Neural cell (in vitro differentiated cells): ENCODE results near the gene LSM3.

Experiments
- EP300 ChIP-seq: fragments of 450-650 bp; conservative IDR thresholded peaks from 2 replicates; pipeline ENCODE4 v1.6.1; 2014; ENCODE audit warnings: antibody characterized with exemption, mild to moderate bottlenecking, moderate library complexity; ENCODE audit not compliant: poor library complexity, severe bottlenecking
- EZH2 ChIP-seq: fragments of 200-600, 300-800 bp; shearing (Covaris generic), sonication (generic); IDR thresholded peaks from 2 replicates; pipeline ENCODE4 v1.6.1; 2014; ENCODE audit warnings: antibody characterized with exemption, low read length, borderline replicate concordance, mild to moderate bottlenecking; ENCODE audit not compliant: insufficient read depth, poor library complexity, severe bottlenecking
- MXI1 ChIP-seq: fragments of 450-650 bp; conservative IDR thresholded peaks from 2 replicates; pipeline ENCODE4 v1.6.1; 2014; ENCODE audit warnings: antibody characterized with exemption, mild to moderate bottlenecking; ENCODE audit not compliant: poor library complexity, severe bottlenecking
- POLR2AphosphoS5 ChIP-seq: IDR thresholded peaks from 2 replicates; pipeline ENCODE4 v1.6.1; 2012
- TF ChIP-seq, protein P1 (sequence below): fragments of 450-650 bp; IDR thresholded peaks from 2 replicates; pipeline ENCODE4 v1.5.1; 2014; ENCODE audit warnings: antibody characterized with exemption, mild to moderate bottlenecking, moderate library complexity; ENCODE audit not compliant: poor library complexity, severe bottlenecking
- TF ChIP-seq, protein P2 (sequence below): IDR thresholded peaks from 2 replicates; pipeline ENCODE4 v1.6.1; 2012; ENCODE audit warnings: borderline replicate concordance

DNA sequence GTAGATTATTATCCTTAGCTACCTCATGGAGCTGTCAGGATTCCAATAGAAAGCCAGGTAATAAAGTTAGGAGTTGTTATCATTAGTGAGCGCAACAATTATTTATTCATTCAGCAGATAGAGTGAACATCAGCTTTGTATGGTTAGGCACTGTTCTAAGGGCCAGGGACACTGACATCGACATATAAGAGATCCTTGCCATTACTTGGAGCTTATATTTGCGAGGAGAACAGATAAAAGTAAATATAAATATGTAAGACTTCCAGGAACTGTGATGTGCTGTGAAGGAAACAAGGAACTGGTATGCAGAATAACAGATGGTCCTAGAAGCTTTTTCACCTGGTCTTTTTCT lies 473 bp downstream of the LSM3 start:
- TF ChIP-seq, protein P1, sequence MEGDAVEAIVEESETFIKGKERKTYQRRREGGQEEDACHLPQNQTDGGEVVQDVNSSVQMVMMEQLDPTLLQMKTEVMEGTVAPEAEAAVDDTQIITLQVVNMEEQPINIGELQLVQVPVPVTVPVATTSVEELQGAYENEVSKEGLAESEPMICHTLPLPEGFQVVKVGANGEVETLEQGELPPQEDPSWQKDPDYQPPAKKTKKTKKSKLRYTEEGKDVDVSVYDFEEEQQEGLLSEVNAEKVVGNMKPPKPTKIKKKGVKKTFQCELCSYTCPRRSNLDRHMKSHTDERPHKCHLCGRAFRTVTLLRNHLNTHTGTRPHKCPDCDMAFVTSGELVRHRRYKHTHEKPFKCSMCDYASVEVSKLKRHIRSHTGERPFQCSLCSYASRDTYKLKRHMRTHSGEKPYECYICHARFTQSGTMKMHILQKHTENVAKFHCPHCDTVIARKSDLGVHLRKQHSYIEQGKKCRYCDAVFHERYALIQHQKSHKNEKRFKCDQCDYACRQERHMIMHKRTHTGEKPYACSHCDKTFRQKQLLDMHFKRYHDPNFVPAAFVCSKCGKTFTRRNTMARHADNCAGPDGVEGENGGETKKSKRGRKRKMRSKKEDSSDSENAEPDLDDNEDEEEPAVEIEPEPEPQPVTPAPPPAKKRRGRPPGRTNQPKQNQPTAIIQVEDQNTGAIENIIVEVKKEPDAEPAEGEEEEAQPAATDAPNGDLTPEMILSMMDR, result no peak
- TF ChIP-seq EP300, result no peak
- no peak for TF ChIP-seq EZH2
- no peak for TF ChIP-seq MXI1
- no peak for TF ChIP-seq POLR2AphosphoS5
- TF ChIP-seq, protein P2, sequence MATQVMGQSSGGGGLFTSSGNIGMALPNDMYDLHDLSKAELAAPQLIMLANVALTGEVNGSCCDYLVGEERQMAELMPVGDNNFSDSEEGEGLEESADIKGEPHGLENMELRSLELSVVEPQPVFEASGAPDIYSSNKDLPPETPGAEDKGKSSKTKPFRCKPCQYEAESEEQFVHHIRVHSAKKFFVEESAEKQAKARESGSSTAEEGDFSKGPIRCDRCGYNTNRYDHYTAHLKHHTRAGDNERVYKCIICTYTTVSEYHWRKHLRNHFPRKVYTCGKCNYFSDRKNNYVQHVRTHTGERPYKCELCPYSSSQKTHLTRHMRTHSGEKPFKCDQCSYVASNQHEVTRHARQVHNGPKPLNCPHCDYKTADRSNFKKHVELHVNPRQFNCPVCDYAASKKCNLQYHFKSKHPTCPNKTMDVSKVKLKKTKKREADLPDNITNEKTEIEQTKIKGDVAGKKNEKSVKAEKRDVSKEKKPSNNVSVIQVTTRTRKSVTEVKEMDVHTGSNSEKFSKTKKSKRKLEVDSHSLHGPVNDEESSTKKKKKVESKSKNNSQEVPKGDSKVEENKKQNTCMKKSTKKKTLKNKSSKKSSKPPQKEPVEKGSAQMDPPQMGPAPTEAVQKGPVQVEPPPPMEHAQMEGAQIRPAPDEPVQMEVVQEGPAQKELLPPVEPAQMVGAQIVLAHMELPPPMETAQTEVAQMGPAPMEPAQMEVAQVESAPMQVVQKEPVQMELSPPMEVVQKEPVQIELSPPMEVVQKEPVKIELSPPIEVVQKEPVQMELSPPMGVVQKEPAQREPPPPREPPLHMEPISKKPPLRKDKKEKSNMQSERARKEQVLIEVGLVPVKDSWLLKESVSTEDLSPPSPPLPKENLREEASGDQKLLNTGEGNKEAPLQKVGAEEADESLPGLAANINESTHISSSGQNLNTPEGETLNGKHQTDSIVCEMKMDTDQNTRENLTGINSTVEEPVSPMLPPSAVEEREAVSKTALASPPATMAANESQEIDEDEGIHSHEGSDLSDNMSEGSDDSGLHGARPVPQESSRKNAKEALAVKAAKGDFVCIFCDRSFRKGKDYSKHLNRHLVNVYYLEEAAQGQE, result no peak
